ENCODE results near the gene TTC39C. TPM values are rescaled to one million over a fixed set of nuclear protein-coding genes. Genes with fewer than 3 reads are reported as not detected.

TTC39C gene
- total and polyA plus RNA-seq, 2 of the 8 experiments (the other 6 are each of a cell fraction or from before 2014, with no cell fraction given): 8.1 to 79.1 TPM

DNA sequence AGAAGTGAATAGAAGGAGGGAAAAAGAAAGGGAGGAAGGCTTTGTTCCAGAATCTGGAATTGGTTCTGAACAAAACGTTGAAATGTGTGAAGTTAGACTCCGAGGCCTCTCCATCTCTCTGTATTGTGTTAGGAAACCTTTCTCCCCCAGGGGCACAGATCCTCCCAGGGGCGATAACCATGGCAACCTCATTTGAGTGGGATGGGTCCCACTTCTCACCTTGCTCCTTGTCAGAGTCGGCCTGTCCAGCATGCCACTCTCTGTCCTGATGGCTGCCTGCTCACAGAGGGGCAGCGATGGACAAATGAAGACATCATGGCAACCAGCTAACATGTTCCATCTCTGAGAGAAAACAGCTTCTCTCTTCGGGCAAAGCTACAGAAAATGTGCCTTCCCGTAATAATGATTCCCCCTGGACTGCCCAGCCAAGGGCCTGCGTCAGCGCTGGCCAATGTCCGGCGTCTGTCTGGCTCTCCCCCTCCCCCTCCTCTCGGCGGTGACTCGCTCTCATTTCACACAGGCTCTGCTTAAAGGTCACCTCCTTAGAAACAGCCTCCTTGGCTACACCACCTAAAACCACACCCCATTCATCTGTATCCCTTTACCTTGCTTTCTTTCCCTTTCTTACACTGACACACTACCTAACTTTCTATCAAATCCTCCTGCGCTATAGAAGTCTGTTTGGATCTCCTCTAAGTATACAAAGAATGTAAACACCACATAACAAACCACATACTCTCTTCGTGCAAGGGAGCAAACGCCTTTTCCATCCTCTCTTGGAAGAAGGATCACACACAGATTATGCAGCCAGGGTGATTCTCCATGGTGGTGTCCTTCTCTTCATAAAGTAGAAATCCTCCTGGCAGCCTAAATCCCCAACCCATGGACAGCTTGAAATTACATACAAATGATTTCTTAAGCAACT, 32.1 kb upstream of the TTC39C start (continued):
- no peak for TF ChIP-seq GTF2F1 (IDR thresholded peaks at IDR 0.05; ENCODE audit: borderline replicate concordance, low read depth, low read length)
- no peak for TF ChIP-seq ASH2L (IDR thresholded peaks at IDR 0.05; ENCODE audit: low read length)
- no peak for TF ChIP-seq CHD2 (IDR thresholded peaks at IDR 0.05; ENCODE audit: low read length)
- no peak for TF ChIP-seq BRCA1 (IDR thresholded peaks at IDR 0.05; ENCODE audit: low read depth, low read length)
- no peak for TF ChIP-seq TAF1 (IDR thresholded peaks at IDR 0.05; ENCODE audit: low read depth, low read length)
- no peak for TF ChIP-seq EGR1 (IDR thresholded peaks at IDR 0.05; ENCODE audit: borderline replicate concordance, low read depth, low read length)
- TF ChIP-seq SP4 (IDR thresholded peaks at IDR 0.05; ENCODE audit: low read length): no peak
- no peak for TF ChIP-seq SP1 (IDR thresholded peaks at IDR 0.05; ENCODE audit: low read depth, low read length)
- no peak for TF ChIP-seq MAX (IDR thresholded peaks at IDR 0.05)
- TF ChIP-seq KDM4A (IDR thresholded peaks at IDR 0.05; ENCODE audit: low read depth, low read length, severe bottlenecking): no peak
- no peak for TF ChIP-seq SAP30 (IDR thresholded peaks at IDR 0.05; ENCODE audit: insufficient read depth, insufficient replicate concordance, low read length)
- TF ChIP-seq POLR2A (IDR thresholded peaks at IDR 0.05; ENCODE audit: control extremely low read depth in 1 of 2, low read depth in 2 of 2, low read length in 2 of 2): no peak

All from H1 (cell line).